ENCODE results near the gene FADS3.

FADS3 gene

DNA sequence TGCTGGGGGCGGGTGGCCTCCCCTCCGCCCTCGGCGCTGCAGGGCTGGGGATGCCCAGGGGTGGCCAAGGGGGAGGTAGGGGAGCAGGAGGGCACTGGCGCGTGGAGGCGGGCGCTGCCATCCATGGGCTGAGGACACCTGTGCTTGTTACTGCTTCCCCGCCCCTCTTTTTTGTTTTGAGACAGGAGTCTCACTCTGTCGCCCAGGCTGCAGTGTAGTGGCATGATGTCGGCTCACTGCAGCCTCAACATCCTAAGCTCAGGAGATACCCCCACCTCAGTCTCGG, 683 bp upstream of the FADS3 start:
- Histone ChIP-seq H3K27ac (no peak overlapping the region), H3K36me3 (no peaks in the 10 kb centered on the region), H3K27me3 (ENCODE audit: insufficient read depth, low read depth, severe bottlenecking) (no peaks in the 10 kb centered on the region), H3K4me3 (ENCODE audit: low read depth, low read length) (peak overlapping the region; percentile 51), H3K9me3 (ENCODE audit: severe bottlenecking) (no peaks in the 10 kb centered on the region)
- DNase-seq, result no peak
- no peak for TF ChIP-seq CTCF (IDR thresholded peaks at IDR 0.05; ENCODE audit: low read depth, low read length)

GRCh38 chr11:61890529-61891330, 615 bp downstream of the FADS3 start:
- no peaks in the 10 kb centered on the region for H3K9me3 ChIP-seq (ENCODE audit: severe bottlenecking)
- H3K36me3 ChIP-seq, result no peaks in the 10 kb centered on the region
- no peaks in the 10 kb centered on the region for H3K27me3 ChIP-seq (ENCODE audit: insufficient read depth, low read depth, severe bottlenecking)
- H3K27ac ChIP-seq, result no peak overlapping the region; the same call in 1 of the 2 replicates
- peak; percentile 31 for TF ChIP-seq CTCF (IDR thresholded peaks at IDR 0.05; ENCODE audit: low read depth, low read length)
- peak overlapping the region; percentile 66 for H3K4me3 ChIP-seq (ENCODE audit: low read depth, low read length)
- peak; percentile 37 for DNase-seq

DNA sequence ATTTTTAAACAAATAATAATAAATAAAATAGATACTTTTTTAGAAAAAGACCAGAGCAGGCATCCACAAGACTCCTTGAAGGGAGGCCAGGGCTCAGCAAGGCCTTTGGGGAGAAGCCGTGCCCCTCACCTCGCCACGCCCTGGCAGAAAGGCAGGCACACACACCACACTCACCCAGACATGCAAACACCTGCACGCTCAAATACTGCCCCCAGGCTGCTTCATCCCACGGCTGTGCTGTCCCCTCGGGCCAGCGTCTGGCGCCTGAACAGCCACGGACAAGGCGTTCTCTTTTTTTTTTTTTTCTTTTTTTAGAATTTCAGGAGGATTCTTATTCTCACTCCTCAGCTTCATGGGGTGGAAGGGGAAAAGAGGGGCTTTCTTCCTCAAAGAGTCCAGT, 1.5 kb downstream of the FADS3 start:
- no peak for DNase-seq
- H3K27me3 ChIP-seq (ENCODE audit: insufficient read depth, low read depth, severe bottlenecking), result no peaks in the 10 kb centered on the region
- no peak overlapping the region for H3K27ac ChIP-seq
- no peak overlapping the region for H3K4me3 ChIP-seq (ENCODE audit: low read depth, low read length)
- no peaks in the 10 kb centered on the region for H3K9me3 ChIP-seq (ENCODE audit: severe bottlenecking)
- TF ChIP-seq CTCF (IDR thresholded peaks at IDR 0.05; ENCODE audit: low read depth, low read length), result no peak
- no peaks in the 10 kb centered on the region for H3K36me3 ChIP-seq

DNA sequence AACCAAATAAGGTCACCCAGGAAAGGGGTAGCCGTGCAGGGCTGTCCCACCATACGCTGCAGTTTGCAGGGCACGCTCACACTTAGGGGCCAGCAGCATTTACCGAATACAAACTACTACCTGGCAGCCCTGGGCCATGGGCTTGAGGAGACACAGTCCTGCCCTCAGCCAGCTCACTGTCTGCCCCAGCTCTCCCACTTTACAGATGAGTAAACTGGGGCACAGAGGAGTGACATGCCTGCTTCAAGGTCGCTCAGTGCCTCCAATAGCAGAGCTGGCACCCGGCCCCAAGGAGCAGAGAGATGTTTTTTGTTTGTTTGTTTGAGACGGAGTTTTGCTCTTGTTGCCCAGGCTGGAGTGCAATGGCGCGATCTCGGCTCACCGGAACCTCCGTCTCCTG, 2.8 kb downstream of the FADS3 start:
- Histone ChIP-seq H3K36me3 (no peaks in the 10 kb centered on the region), H3K4me3 (ENCODE audit: low read depth, low read length) (no peak overlapping the region), H3K27ac (no peak overlapping the region), H3K9me3 (ENCODE audit: severe bottlenecking) (no peaks in the 10 kb centered on the region), H3K27me3 (ENCODE audit: insufficient read depth, low read depth, severe bottlenecking) (no peaks in the 10 kb centered on the region)
- no peak for DNase-seq
- no peak for TF ChIP-seq CTCF (IDR thresholded peaks at IDR 0.05; ENCODE audit: low read depth, low read length)

- H3K9me3 ChIP-seq (ENCODE audit: severe bottlenecking), result no peaks in the 10 kb centered on the region
- DNase-seq, result no peak
- TF ChIP-seq CTCF (IDR thresholded peaks at IDR 0.05; ENCODE audit: low read depth, low read length), result no peak
Observed at GRCh38 chr11:61887839-61888494, 3.4 kb downstream of the FADS3 start.

More at GRCh38 chr11:61887839-61888494, 3.4 kb downstream of the FADS3 start:
- H3K4me3 ChIP-seq (ENCODE audit: low read depth, low read length), result no peak overlapping the region
- H3K36me3 ChIP-seq, result no peaks in the 10 kb centered on the region
- no peaks in the 10 kb centered on the region for H3K27me3 ChIP-seq (ENCODE audit: insufficient read depth, low read depth, severe bottlenecking)
- no peak overlapping the region for H3K27ac ChIP-seq

Measured in WERI-Rb-1 (cell line).